ENCODE results near the gene PTPRT.
"Not testable (repeated sequence)": the region's sequence is repeated elsewhere in the genome, so short reads cannot be mapped to it uniquely, and the experiment has no call there.

Gene PTPRT

GRCh38 chr20:42214074-42214473 lies 975.6 kb downstream of the PTPRT start:
- Histone ChIP-seq H3K27ac (ENCODE audit: extremely low read depth, low read depth, low read length) (no peak overlapping the region), H3K9me3 (ENCODE audit: control insufficient read depth, insufficient read depth, low read depth, low read length) (no peaks in the 10 kb centered on the region), H3K4me3 (ENCODE audit: low read depth, low read length) (no peak overlapping the region), H3K4me1 (ENCODE audit: control insufficient read depth, insufficient read depth, low read length) (no peaks in the 10 kb centered on the region), H3K36me3 (ENCODE audit: control insufficient read depth in 2 of 2, insufficient read depth in 1 of 2, low read length in 2 of 2) (no peaks in the 10 kb centered on the region)
- POLR2A ChIA-PET = no interaction called here
- no peak for TF ChIP-seq ZNF121 (tag by site-specific recombination; IDR thresholded peaks at IDR 0.05)
- TF ChIP-seq ZNF19 (tag by site-specific recombination; IDR thresholded peaks at IDR 0.05; ENCODE audit: low read depth) = no peak
- no peak for TF ChIP-seq ZBTB8A (tag by site-specific recombination; IDR thresholded peaks at IDR 0.05)
- no peak for TF ChIP-seq ZNF184 (tag by site-specific recombination; IDR thresholded peaks at IDR 0.05)
- TF ChIP-seq ZNF610 (tag by site-specific recombination; IDR thresholded peaks at IDR 0.05; ENCODE audit: borderline replicate concordance) = no peak
- CTCF ChIA-PET = interaction anchor here (0.5 to 0.6 kb wide), 2 partner anchors 315 to 1134 kb away, joined by 3 read pairs; no protein-coding TSS in a partner anchor

- H3K4me1 ChIP-seq (ENCODE audit: control insufficient read depth, insufficient read depth, low read length) = no peaks in the 10 kb centered on the region
- H3K9me3 ChIP-seq (ENCODE audit: control insufficient read depth, insufficient read depth, low read depth, low read length) = no peaks in the 10 kb centered on the region
- H3K27ac ChIP-seq (ENCODE audit: extremely low read depth, low read depth, low read length) = no peak overlapping the region
- no peaks in the 10 kb centered on the region for H3K36me3 ChIP-seq (ENCODE audit: control insufficient read depth in 2 of 2, insufficient read depth in 1 of 2, low read length in 2 of 2)
- no peak for TF ChIP-seq YY1 (tag by site-specific recombination; IDR thresholded peaks at IDR 0.05)
- no peak for TF ChIP-seq ZNF585B (tag by site-specific recombination; IDR thresholded peaks at IDR 0.05)
- no peak for TF ChIP-seq KLF17 (tag by site-specific recombination; IDR thresholded peaks at IDR 0.05)
- TF ChIP-seq YY2 (tag by site-specific recombination; IDR thresholded peaks at IDR 0.05) = no peak
- no peak for TF ChIP-seq ZNF747 (tag by site-specific recombination; IDR thresholded peaks at IDR 0.05)
- TF ChIP-seq WT1 (tag by site-specific recombination; IDR thresholded peaks at IDR 0.05) = no peak
- TF ChIP-seq RBAK (tag by site-specific recombination; IDR thresholded peaks at IDR 0.05) = no peak
- no peak overlapping the region for H3K4me3 ChIP-seq (ENCODE audit: low read depth, low read length)
- ChIA-PET CTCF (no interaction called here), POLR2A (no interaction called here)
Measured at GRCh38 chr20:42212391-42212790, 977.3 kb downstream of the PTPRT start.

DNA sequence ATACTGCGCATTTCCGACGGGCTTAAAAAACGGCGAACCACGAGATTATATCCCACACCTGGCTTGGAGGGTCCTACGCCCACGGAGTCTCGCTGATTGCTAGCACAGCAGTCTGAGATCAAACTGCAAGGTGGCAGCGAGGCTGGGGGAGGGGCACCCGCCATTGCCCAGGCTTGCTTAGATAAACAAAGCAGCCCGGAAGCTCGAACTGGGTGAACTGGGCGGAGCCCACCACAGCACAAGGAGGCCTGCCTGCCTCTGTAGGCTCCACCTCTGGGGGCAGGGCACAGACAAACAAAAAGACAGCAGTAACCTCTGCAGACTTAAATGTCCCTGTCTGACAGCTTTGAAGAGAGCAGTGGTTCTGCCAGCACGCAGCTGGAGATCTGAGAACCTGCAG lies 983.1 kb downstream of the PTPRT start:
- POLR2A ChIA-PET; H3K27ac ChIP-seq (ENCODE audit: extremely low read depth, low read depth, low read length); H3K4me1 ChIP-seq (ENCODE audit: control insufficient read depth, insufficient read depth, low read length); H3K4me3 ChIP-seq (ENCODE audit: low read depth, low read length); H3K36me3 ChIP-seq (ENCODE audit: control insufficient read depth in 2 of 2, insufficient read depth in 1 of 2, low read length in 2 of 2); H3K9me3 ChIP-seq (ENCODE audit: control insufficient read depth, insufficient read depth, low read depth, low read length): not testable (repeated sequence)
- CTCF ChIA-PET = interaction anchor here (0.5 kb wide), 1 partner anchor 250 kb away, joined by 3 read pairs; no protein-coding TSS in a partner anchor

DNA sequence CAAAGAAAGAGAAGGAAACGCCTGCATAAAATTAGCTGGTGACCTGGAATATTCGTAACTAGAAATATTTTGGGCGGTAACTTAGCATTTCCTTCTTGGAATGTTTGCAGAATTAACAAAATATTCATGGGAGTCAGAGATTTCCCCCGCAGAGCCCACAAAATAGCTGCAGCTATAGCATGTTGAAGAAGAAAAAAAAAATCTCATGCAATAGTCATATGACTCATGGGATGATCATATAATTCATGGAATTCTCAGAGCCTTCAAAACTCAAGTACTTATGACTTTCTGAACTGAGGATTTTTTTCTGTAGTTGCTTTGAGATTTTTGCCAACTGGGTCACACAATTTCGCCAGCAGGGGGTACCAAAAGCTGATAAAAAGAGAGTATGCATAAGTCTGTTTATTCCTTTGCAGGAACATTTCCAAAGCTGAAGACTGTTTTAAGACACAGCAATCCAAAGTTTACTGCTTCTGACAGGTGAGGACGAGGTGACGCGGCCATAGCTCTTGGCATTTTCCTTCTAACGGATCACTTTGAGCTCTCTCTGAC lies 985.5 kb downstream of the PTPRT start:
- ChIA-PET CTCF (no interaction called here), POLR2A (no interaction called here)
- no peak overlapping the region for H3K27ac ChIP-seq (ENCODE audit: extremely low read depth, low read depth, low read length)
- no peaks in the 10 kb centered on the region for H3K9me3 ChIP-seq (ENCODE audit: control insufficient read depth, insufficient read depth, low read depth, low read length)
- H3K4me3 ChIP-seq (ENCODE audit: low read depth, low read length) = no peak overlapping the region
- TF ChIP-seq ZNF311 (tag by site-specific recombination; IDR thresholded peaks at IDR 0.05; ENCODE audit: borderline replicate concordance) (no peak), RBAK (tag by site-specific recombination; IDR thresholded peaks at IDR 0.05) (no peak), ZBTB17 (tag by site-specific recombination; IDR thresholded peaks at IDR 0.05) (no peak), ZNF610 (tag by site-specific recombination; IDR thresholded peaks at IDR 0.05; ENCODE audit: borderline replicate concordance) (no peak), ZNF561 (tag by site-specific recombination; IDR thresholded peaks at IDR 0.05; ENCODE audit: borderline replicate concordance) (no peak), ZNF37A (tag by site-specific recombination; IDR thresholded peaks at IDR 0.05) (no peak), ZNF670 (tag by site-specific recombination; IDR thresholded peaks at IDR 0.05; ENCODE audit: low read depth) (no peak)
- TF ChIP-seq, protein P1, sequence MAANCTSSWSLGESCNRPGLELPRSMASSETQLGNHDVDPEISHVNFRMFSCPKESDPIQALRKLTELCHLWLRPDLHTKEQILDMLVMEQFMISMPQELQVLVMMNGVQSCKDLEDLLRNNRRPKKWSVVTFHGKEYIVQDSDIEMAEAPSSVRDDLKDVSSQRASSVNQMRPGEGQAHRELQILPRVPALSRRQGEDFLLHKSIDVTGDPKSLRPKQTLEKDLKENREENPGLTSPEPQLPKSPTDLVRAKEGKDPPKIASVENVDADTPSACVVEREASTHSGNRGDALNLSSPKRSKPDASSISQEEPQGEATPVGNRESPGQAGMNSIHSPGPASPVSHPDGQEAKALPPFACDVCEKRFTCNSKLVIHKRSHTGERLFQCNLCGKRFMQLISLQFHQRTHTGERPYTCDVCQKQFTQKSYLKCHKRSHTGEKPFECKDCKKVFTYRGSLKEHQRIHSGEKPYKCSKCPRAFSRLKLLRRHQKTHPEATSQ (tag by site-specific recombination; IDR thresholded peaks at IDR 0.05) = no peak
- H3K4me1 ChIP-seq (ENCODE audit: control insufficient read depth, insufficient read depth, low read length) = no peaks in the 10 kb centered on the region
- H3K36me3 ChIP-seq (ENCODE audit: control insufficient read depth in 2 of 2, insufficient read depth in 1 of 2, low read length in 2 of 2) = no peaks in the 10 kb centered on the region
